HEK293 (cell line): ENCODE results near the gene SHISAL1.

Experiments
- ZNF266 ChIP-seq: fragments of 450-650 bp; formaldehyde crosslinking; IDR thresholded peaks from 2 replicates; pipeline ENCODE4 v1.5.1; 2016; ENCODE audit warnings: missing biosample characterization, missing genetic modification characterization, low read depth
- ZNF549 ChIP-seq: fragments of 450-650 bp; IDR thresholded peaks from 2 replicates; pipeline ENCODE4 v1.5.1; 2018; ENCODE audit warnings: missing biosample characterization, missing genetic modification characterization, mild to moderate bottlenecking, inconsistent platforms, moderate library complexity
- TF ChIP-seq, protein P1 (sequence below): fragments of 450-650 bp; formaldehyde crosslinking; IDR thresholded peaks from 2 replicates; pipeline ENCODE4 v1.5.1; 2016; ENCODE audit warnings: missing biosample characterization, missing genetic modification characterization
- TF ChIP-seq, protein P2 (sequence below): fragments of 450-650 bp; formaldehyde crosslinking; conservative IDR thresholded peaks from 2 replicates; pipeline ENCODE4 v1.5.1; 2016; ENCODE audit warnings: low read depth, missing biosample characterization, missing genetic modification characterization
- TF ChIP-seq, protein P3 (sequence below): fragments of 450-650 bp; formaldehyde crosslinking; optimal IDR thresholded peaks from 2 replicates; pipeline ENCODE3; 2016; ENCODE audit warnings: missing biosample characterization, mild to moderate bottlenecking, missing genetic modification characterization
- TF ChIP-seq, protein P4 (sequence below): fragments of 450-650 bp; formaldehyde crosslinking; IDR thresholded peaks from 2 replicates; pipeline ENCODE4 v1.5.1; 2017; ENCODE audit warnings: missing biosample characterization, missing genetic modification characterization

DNA sequence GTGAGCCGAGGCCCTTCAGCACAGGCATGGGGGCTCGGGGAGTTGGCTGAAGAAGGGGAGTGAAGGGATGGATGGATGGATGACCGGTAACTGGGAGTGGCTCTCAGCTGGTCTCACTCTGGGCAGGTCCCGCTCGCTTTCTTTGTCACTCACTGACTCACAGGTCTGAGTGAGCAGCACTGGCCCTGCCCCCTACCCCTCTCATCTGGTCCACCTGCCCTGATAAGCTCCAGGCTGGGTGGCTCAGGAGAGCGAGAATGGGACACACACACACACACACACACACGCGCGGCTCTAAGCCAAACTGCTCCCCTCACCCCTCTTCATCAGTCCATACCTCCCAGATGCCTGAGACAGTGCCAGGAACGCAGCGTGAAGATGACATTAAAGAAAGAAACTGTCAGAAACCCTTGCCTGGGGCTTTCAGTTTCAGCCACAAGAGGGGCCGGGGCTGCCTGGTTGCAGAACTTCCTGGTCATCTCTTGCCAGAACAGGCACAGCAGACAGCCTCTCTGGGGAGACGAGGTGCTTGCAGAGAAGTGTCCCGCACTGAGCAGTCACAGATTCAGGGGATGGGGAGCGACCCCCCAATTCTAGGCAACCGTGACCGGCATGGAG, 16.5 kb upstream of the SHISAL1 start:
- TF ChIP-seq, protein P1, sequence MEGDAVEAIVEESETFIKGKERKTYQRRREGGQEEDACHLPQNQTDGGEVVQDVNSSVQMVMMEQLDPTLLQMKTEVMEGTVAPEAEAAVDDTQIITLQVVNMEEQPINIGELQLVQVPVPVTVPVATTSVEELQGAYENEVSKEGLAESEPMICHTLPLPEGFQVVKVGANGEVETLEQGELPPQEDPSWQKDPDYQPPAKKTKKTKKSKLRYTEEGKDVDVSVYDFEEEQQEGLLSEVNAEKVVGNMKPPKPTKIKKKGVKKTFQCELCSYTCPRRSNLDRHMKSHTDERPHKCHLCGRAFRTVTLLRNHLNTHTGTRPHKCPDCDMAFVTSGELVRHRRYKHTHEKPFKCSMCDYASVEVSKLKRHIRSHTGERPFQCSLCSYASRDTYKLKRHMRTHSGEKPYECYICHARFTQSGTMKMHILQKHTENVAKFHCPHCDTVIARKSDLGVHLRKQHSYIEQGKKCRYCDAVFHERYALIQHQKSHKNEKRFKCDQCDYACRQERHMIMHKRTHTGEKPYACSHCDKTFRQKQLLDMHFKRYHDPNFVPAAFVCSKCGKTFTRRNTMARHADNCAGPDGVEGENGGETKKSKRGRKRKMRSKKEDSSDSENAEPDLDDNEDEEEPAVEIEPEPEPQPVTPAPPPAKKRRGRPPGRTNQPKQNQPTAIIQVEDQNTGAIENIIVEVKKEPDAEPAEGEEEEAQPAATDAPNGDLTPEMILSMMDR (tag by site-specific recombination), result no peak
- TF ChIP-seq, protein P2, sequence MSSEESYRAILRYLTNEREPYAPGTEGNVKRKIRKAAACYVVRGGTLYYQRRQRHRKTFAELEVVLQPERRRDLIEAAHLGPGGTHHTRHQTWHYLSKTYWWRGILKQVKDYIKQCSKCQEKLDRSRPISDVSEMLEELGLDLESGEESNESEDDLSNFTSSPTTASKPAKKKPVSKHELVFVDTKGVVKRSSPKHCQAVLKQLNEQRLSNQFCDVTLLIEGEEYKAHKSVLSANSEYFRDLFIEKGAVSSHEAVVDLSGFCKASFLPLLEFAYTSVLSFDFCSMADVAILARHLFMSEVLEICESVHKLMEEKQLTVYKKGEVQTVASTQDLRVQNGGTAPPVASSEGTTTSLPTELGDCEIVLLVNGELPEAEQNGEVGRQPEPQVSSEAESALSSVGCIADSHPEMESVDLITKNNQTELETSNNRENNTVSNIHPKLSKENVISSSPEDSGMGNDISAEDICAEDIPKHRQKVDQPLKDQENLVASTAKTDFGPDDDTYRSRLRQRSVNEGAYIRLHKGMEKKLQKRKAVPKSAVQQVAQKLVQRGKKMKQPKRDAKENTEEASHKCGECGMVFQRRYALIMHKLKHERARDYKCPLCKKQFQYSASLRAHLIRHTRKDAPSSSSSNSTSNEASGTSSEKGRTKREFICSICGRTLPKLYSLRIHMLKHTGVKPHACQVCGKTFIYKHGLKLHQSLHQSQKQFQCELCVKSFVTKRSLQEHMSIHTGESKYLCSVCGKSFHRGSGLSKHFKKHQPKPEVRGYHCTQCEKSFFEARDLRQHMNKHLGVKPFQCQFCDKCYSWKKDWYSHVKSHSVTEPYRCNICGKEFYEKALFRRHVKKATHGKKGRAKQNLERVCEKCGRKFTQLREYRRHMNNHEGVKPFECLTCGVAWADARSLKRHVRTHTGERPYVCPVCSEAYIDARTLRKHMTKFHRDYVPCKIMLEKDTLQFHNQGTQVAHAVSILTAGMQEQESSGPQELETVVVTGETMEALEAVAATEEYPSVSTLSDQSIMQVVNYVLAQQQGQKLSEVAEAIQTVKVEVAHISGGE (tag by site-specific recombination), result no peak
- TF ChIP-seq ZNF549 (tag by site-specific recombination) (no peak), ZNF266 (tag by site-specific recombination) (no peak)
- TF ChIP-seq, protein P3, sequence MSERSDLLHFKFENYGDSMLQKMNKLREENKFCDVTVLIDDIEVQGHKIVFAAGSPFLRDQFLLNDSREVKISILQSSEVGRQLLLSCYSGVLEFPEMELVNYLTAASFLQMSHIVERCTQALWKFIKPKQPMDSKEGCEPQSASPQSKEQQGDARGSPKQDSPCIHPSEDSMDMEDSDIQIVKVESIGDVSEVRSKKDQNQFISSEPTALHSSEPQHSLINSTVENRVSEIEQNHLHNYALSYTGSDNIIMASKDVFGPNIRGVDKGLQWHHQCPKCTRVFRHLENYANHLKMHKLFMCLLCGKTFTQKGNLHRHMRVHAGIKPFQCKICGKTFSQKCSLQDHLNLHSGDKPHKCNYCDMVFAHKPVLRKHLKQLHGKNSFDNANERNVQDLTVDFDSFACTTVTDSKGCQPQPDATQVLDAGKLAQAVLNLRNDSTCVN (tag by site-specific recombination), result no peak
- TF ChIP-seq, protein P4, sequence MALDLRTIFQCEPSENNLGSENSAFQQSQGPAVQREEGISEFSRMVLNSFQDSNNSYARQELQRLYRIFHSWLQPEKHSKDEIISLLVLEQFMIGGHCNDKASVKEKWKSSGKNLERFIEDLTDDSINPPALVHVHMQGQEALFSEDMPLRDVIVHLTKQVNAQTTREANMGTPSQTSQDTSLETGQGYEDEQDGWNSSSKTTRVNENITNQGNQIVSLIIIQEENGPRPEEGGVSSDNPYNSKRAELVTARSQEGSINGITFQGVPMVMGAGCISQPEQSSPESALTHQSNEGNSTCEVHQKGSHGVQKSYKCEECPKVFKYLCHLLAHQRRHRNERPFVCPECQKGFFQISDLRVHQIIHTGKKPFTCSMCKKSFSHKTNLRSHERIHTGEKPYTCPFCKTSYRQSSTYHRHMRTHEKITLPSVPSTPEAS, result no peak
